ENCODE results near the gene STAC3.

Gene STAC3

GRCh38 chr12:57213058-57213715 is 37.8 kb downstream of the STAC3 start (continued):
- TF ChIP-seq MZF1 (tag by site-specific recombination; IDR thresholded peaks at IDR 0.05; ENCODE audit: borderline replicate concordance) (no peak), ZNF501 (tag by site-specific recombination; IDR thresholded peaks at IDR 0.05) (0 out of 2 replicates have a peak, but pooled peaks have one; percentile 23), ZNF26 (tag by site-specific recombination; IDR thresholded peaks at IDR 0.05) (no peak), ZNF121 (tag by site-specific recombination; IDR thresholded peaks at IDR 0.05) (no peak), ZBTB7A (tag by site-specific recombination; IDR thresholded peaks at IDR 0.05; ENCODE audit: low read depth) (no peak), SP2 (tag by site-specific recombination; IDR thresholded peaks at IDR 0.05) (no peak), ZBTB26 (tag by site-specific recombination; optimal IDR thresholded peaks at IDR 0.05) (peak; percentile 48), SALL2 (tag by site-specific recombination; IDR thresholded peaks at IDR 0.05; ENCODE audit: borderline replicate concordance) (no peak), KLF8 (tag by site-specific recombination; IDR thresholded peaks at IDR 0.05) (no peak), ZNF571 (tag by site-specific recombination; IDR thresholded peaks at IDR 0.05) (no peak), ZNF19 (tag by site-specific recombination; IDR thresholded peaks at IDR 0.05; ENCODE audit: low read depth) (no peak), ZSCAN16 (tag by site-specific recombination; IDR thresholded peaks at IDR 0.05) (no peak), ZNF596 (tag by site-specific recombination; IDR thresholded peaks at IDR 0.05) (no peak), ZNF274 (IDR thresholded peaks at IDR 0.05; ENCODE audit: low read length) (no peak), ZNF274 (tag by site-specific recombination; IDR thresholded peaks at IDR 0.05; ENCODE audit: borderline replicate concordance) (no peak), ZNF660 (tag by site-specific recombination; IDR thresholded peaks at IDR 0.05) (0 out of 2 replicates have a peak, but pooled peaks have one; percentile 71), KLF17 (tag by site-specific recombination; IDR thresholded peaks at IDR 0.05) (no peak), ZNF777 (tag by site-specific recombination; IDR thresholded peaks at IDR 0.05; ENCODE audit: borderline replicate concordance) (no peak), ZNF645 (tag by site-specific recombination; IDR thresholded peaks at IDR 0.05) (no peak), ZBTB44 (tag by site-specific recombination; IDR thresholded peaks at IDR 0.05) (peak; percentile 15; the same call in 1 of the 2 replicates), ZSCAN4 (tag by site-specific recombination; IDR thresholded peaks at IDR 0.05) (no peak), EGR2 (tag by site-specific recombination; IDR thresholded peaks at IDR 0.05; ENCODE audit: low read depth) (no peak), ZNF292 (tag by site-specific recombination; IDR thresholded peaks at IDR 0.05; ENCODE audit: borderline replicate concordance, low read depth) (no peak), ZNF639 (tag by site-specific recombination; IDR thresholded peaks at IDR 0.05) (no peak), ZNF248 (tag by site-specific recombination; IDR thresholded peaks at IDR 0.05) (no peak), ZNF214 (tag by site-specific recombination; IDR thresholded peaks at IDR 0.05; ENCODE audit: borderline replicate concordance) (no peak), ZNF138 (tag by site-specific recombination; IDR thresholded peaks at IDR 0.05; ENCODE audit: borderline replicate concordance) (no peak), SETDB1 (IDR thresholded peaks at IDR 0.05; ENCODE audit: insufficient read length, low read length) (no peak), INSM2 (tag by site-specific recombination; IDR thresholded peaks at IDR 0.05) (no peak)

Data from HEK293 (cell line).